KBM-7 (cell line): Measurements from ENCODE around the gene PIK3C2B.

Experiments
- DNase-seq: peaks from one replicate; pipeline ENCODE4 v3.0.0-alpha.2; 2015
- in situ Hi-C: fragments of 300-500 bp; cut with MboI; formaldehyde crosslinking; loops from 2 replicates; pipeline ENCODE4 v1.14.3; 2020; ENCODE audit warnings: low sequenced_read_pairs, low pct_unique_long_range_greater_than_20kb, mixed read lengths

The PIK3C2B gene

GRCh38 chr1:204449678-204450280 is 44.8 kb downstream of the PIK3C2B start:
- in situ Hi-C loops: no loop called here
- DNase-seq: no peak

GRCh38 chr1:204448991-204449677 is 45.5 kb downstream of the PIK3C2B start:
- in situ Hi-C loops: no loop called here
- DNase-seq: no peak

GRCh38 chr1:204448344-204448964 is 46.2 kb downstream of the PIK3C2B start:
- in situ Hi-C loops: no loop called here

GRCh38 chr1:204447736-204448135 is 46.9 kb downstream of the PIK3C2B start:
- in situ Hi-C loops: no loop called here
- no peak for DNase-seq

More at GRCh38 chr1:204448344-204448964, 46.2 kb downstream of the PIK3C2B start:
- DNase-seq: peak; percentile 57

- DNase-seq: no peak
- in situ Hi-C loops: no loop called here
These were observed 47.4 kb downstream of the PIK3C2B start for GRCh38 chr1:204447190-204447589.

GRCh38 chr1:204446413-204447111 is 48.0 kb downstream of the PIK3C2B start:
- peak; percentile 71 for DNase-seq
- in situ Hi-C loops: no loop called here

- DNase-seq: peak; percentile 76
- in situ Hi-C loops: no loop called here
These were observed 48.7 kb downstream of the PIK3C2B start for GRCh38 chr1:204445860-204446412.
